CD4-positive, alpha-beta T cell treated with Interleukin-17A for 1 hour (primary cell): ENCODE data around the gene KLC1.
"Not testable (repeated sequence)": the region's sequence is repeated elsewhere in the genome, so short reads cannot be mapped to it uniquely, and the experiment has no call there.

Source experiments
- DNase-seq: peaks from one replicate; pipeline ENCODE4 v3.0.0-alpha.2; 2020

Gene KLC1

DNA sequence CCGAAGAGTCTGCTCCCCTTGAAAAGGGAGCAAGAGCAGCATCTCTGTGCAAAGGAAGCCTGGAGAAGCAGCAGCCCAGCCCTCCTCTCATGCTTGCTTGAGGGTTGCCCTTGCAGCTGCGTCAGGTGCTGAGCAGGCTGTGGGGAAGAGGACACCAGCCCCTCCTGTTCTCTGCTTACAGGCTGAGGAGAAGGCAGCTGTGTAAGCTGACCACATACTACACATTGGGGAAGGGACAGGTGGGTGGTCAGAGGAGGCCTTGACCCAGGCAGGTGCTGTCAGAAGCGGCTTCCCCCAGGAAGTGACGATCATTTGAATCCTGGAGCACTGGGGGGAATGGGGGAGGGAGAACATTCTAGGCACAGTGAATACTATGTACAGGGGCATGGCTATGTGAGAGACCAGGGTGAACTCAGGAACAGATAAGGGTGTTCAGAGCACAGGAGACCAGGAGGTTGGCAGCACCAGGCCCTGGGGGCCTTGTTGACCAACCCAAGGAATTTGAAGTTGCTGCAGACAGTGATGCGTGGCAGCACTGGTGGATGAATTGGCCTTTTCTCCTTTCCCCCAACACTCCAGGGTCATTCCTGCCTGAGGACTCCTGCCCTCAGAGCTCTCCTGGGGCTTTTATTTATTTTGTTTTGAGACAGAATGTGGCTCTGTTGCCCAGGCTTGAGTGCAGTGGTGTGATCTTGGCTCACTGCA lies 2.7 kb upstream of the KLC1 start:
- no peak for DNase-seq

DNA sequence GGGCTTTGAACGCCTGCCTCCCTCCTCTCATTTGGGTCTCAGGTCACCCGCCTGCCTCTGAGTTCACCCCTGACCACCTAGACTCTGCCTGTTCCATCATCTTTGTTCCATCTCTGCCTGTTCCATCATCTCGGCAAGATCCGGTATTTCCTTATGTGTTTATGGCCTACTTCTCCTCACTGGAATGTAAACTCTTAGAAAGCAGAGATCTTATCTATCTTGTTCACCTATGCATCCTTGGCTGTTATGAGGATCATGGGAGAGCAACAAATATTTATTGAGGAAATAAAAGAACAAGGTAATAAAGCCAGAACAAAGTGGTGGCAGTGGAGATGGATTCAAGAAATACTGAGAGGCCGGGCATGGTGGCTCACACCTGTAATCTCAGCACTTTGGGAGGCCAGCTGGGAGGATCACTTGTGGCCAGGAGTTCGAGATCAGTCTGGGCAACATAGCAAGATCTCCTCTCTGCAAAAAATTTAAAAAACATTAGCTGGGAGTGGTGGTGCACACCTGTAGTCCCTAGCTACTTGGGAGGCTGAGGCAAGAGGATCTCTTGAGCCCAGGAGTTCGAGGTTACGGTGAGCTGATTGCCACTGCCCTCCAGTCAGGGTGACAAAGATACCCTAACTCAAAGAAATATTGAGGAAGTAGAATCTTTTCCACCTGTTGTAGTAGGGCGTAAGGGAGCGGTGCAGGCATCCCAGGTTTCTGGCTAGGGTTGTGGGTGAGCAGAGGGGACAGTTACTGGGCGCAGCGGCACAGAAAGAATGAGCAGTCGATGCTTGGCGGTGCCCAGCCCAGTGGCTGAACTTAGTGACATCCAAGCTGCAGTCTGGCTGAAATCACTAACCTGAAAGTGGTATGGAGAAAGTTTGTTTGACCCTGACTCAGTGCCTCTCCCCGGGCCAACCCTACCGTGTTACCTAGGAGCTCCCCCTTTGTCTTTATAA lies 1.7 kb upstream of the KLC1 start:
- DNase-seq, result no peak

DNA sequence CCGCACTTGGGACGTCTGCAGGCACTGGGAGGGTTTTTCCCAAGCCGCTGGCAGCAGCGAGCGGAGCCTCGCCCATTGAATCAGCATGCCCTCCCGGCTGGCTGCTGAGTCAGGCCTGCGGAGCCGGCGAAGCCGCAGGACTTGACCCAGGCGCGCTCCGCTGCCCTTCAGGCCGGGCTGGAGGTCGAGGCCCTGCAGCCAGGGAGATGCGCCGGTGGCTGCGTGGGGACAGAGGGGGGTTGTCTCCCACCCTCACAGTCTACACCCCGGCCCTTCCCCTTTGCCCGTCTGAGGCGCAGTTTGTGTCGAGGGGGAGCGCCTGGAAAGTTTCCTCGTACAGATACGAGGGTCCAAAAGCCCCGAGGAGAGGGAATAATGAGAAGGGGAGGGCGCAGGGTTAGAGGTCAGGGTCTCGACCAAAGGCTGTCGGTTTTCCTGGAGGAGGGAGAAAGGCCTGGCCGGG lies 759 bp upstream of the KLC1 start:
- DNase-seq, result peak; percentile 26

DNA sequence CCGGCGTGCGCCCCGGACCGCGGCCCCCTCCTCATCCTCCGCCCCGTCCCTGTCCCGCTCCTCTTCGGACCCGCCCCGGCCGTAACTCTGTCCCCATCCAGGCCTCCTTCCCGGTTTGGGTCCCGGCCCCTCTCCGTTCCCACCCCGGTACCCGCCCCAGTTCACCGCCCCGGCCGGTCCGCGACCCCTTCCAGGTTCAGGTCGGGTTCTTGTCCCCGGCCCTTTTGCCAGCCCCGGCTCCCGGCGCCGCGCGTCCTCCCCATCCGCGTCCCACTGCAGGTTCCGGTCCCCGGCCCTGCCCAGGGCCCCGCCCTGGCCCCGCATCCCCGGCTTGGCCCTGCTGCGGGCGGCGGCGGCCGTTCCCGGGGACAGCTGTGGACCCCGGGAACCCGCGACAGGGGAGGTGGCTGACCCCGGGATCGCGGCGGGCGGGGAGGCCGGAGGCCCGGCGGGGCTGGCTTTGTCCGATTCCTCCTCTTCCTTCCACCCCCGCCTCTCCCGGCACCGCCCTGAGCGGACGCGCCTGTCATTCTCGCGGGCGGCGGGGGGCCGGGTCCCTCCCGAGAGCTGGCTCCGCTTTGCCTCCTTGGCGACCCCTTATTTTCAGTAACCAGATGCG lies 601 bp downstream of the KLC1 start:
- peak; percentile 46 for DNase-seq

DNA sequence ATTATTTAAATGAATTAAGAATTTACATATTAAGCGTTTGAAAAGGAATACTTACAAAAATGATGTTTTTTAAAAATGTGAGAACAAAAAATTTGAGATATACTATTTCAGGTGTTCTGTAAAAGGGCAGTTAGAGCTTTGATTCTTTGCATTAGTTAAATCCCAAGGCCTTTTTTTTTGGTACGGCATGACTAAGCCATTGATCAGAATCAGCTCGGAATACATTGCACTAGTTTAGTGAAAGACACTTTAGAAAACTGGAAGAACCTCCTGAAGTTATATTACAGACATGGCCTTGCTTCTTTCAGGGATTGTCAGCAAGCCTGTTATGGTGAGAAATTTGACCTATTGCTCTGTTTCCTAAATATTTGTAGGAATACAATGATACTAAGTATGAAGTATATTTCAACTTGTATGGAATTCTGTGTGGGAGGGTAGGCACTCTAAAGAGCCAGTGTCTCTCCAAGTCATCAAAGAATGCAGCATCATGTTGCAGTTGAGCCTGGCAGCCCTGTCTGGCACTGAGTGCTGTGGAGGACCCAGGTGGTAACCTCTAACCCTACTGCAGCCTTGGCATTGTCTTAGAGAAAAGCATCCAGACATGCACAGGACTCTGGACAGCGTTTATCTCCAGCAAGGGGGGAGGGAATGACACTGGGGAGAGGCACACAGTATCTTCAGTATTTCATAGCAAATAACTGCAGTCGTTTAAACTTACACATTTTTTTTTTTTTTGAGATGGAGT lies 1.5 kb downstream of the KLC1 start:
- DNase-seq, result no peak

DNA sequence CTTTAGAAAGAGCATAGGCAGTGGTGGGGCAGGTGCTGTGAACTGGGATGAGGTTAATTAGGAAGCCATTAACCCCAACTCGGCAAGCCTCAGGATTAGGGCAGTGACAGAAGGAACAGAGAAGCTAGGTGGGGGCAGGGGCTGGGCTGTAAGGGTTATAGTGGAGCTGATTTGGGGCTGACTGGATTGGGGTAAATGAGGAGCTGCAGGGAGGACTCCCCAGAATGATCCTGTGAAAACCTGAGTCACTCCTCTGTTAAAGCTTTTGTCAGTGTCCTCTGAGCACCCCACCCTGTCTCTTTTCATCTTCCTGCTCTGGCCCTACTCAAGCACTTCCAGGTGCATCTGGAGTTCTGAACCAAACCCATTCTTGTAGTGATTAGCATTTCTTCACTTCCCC lies 4.4 kb downstream of the KLC1 start:
- DNase-seq, result no peak

DNA sequence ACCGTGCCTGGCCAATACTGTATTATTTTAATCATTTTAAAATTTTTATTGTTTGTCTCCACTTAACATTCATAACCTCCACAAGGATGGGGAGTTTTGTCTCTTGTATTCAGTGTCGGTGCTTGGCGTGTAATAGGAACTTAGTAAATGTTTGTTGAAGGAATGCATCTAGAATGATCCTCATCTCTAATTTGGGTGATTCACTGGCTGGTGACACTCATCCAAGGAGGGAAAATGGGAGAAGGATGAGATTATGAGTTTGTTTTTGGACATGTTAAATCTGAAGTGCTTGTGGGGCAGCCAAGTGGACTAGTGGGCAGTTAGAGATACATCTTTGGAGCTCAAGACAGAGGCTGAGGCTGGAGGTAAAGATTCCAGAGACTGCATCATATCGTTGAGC lies 5.1 kb downstream of the KLC1 start:
- DNase-seq, result no peak

DNA sequence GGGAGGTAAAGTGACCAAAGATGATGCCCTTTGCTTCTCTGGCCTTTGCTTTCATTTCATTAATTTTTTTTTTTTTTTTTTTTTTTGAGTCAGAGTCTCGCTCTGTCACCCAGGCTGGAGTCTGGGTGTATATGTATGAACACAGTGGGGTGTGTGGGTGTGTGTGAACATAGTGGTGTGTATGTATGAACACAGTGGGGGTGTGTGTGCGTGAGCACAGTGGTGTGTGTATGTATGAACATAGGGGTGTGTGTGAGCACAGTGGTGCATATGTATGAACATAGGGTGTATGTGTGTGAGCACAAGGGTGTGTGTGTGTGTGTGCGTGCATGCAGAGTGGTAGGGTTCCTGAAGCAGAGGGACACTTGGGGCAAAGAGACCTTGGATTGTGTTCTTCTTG lies 9.6 kb downstream of the KLC1 start:
- no peak for DNase-seq

DNA sequence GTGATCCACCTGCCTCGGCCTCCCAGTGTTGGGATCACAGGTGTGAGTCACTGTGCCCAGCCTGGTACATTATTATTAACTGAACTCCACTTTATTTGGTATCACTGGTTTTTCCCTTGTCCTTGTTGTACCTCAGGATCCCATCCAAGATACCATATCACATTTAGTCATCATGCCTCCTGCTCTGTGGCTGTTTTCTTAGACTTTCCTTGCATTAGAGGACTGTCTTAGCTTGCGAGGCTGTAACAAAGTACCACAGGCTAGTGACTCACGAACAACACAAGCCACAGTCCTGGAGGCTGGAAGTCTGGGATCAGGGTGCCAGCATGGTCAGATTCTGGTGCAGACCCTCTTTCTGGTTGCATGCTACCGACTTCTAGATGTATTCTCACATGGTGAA lies 12.2 kb downstream of the KLC1 start:
- DNase-seq, result no peak

DNA sequence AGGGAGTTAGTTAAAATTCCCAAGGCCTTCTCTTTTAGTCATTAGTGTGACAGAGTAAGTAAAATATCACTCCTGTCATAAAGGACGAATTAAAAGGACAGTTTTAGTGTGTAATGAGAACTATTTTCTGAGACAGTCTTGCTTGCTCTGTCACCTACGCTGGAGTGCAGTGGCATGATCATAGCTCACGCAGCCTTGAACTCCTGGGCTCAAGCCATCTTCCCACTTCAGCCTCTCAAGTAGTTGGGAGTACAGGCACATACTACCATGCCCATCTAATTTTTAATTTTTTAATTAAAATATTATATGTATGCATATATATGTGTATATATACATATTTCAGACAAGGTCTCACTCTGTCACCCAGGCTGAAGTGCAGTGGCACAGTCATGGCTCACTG lies 17.2 kb downstream of the KLC1 start:
- DNase-seq, result no peak

DNA sequence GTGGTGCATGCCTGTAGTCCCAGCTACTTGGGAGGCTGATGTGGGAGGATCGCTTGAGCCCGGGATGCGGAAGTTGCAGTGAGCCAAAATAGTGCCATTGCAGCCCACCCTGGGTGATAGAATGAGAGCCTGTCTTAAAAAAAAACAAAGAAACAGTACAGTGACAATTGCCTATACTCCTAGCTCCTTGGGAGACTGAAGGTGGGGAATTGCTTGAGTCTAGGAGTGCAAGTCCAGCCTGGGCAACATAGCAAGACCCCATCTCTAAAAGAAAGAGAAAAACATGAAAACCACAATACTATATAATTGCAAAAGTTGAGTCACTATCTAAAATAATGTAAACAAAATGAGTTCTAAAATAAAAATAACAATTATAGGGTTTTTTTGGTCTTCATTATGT lies 20.0 kb downstream of the KLC1 start:
- no peak for DNase-seq

DNA sequence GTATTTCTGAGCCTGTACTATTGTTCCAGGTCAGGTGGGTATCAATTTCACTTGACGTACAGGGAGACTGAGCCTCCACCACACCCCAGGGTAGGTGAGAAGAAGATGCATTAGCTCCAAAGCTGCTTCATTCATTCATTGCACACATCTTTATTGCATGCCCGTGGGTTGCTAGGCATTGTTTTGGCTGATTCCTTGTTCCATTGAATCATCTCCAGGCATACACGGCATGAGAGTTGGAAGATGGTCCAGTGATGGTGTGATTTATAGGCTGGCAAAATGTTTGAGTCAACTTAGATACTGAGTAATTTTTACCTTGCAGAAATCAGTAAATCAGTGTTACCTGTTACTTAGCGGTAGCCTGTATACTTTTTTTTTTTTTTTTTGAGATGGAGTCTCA lies 21.2 kb downstream of the KLC1 start:
- DNase-seq, result no peak

DNA sequence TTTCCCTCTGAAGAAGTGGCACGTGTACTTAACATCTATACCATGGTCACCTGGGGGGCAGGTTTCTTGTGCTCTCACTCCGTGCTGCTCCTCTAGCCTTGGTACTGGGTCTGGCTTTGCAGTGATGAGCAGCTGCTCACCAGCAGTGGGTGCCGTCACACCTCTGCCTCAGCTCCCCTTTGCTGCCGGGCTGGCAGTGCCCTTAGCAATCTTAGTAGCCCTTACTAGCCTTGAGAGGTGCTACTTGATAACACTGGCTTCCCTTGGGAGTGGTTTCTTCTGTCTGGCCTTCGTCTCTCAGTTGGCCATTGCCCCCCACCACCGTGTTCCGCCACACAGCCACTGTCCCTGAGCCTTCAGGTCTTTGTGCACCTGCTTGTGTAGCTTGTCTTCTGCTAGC lies 22.6 kb downstream of the KLC1 start:
- DNase-seq, result no peak

DNA sequence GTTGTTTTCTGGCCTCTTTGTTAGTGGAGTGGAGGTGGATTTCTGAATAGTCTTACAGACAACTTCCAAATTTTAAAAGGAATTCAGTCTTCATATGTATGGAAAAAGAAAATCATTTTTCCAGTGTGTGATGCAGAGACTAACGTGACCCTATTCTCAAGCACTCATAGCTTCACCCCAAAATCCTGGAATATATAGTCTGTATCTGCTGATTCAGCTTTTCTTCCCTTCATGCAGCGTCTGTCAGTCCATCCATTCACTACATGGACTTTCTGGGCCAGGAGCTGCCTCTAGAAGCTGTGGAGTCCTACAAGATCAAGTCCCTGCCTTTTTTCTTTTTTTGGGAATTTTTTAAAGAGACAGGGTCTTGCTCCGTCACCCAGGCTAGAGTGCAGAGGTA lies 23.8 kb downstream of the KLC1 start:
- DNase-seq, result no peak

DNA sequence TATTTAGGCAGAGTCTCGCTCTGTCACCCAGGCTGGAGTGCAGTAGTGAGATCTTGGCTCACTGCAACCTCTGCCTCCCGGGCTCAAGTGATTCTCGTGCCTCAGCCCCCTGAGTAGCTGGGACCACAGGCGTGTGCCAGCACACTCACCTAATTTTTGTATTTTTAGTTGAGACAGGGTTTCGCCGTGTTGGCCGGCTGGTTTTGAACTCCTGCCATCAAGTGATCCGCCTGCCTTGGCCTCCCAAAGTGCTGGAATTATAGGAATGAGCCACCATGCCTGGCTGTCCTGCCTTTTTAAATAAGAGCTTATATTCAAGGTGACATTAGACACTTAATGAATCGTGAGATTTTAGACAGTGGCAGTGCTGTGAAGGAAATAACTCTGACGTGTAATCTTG lies 24.3 kb downstream of the KLC1 start:
- not testable (repeated sequence) for DNase-seq

DNA sequence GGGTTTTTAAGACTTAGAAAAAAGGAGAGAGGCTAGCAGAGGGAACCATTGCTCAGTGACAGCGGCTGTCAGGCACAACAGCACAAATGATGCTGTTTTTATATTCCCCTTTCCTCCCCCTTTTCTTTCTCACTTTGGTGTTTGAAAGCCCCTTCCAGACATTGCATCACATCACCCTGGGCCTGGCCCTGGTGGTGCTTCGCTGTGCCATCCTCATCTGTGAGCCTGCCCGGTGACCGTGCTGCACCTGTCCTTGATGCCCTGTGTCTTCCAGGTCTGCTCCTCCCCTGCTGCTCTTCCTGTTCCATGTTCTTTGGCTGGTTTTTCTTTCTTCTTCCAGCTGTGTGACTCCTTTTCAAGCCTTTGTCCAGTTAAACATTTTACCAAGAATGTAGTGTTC lies 24.8 kb downstream of the KLC1 start:
- DNase-seq, result no peak

DNA sequence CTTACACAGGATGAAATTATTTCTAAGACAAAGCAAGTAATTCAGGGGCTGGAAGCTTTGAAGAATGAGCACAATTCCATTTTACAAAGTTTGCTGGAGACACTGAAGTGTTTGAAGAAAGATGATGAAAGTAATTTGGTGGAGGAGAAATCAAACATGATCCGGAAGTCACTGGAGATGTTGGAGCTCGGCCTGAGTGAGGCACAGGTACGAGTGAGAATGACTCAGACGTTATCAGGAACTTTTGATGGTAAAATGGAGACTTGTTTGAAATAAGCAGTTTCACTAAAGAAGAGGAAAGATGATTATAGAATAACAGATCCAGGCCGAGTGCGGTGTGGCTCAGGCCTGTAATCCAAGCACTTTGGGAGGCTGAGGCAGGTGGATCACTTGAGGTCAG lies 25.6 kb downstream of the KLC1 start:
- DNase-seq, result no peak

DNA sequence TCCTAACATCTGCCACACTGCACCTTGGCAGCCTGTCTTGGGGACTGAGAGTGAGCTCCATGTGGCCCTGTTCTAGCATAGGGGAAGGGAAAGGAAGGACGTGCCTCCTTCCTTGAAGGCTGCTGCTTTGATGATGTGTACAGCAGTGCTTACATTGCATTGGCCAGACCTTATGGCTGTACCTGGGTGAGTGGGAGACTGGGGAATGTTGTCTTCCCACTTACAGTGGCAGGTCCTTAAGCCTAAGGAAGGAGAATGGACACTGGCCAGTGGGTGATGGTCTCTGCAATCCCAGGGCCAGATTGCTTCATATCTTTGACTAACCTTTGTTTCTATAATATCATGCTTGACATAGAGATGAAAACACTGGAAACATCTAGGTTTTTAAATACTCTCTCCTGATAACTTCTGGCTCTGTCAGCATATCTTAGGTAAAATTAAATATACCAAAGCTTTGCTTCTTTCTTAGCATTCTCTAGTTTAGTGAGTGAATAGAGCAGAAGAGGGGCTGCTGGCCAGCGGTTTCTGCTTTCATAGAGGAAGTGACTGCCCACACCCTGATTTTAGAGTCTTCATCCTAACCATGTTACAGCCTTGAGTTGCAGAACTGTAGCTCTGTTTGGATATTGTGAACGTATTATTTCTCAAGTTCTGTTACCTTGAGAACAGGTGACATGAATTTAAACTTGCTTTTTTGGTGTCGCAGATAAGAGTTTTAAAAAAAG lies 27.2 kb downstream of the KLC1 start:
- DNase-seq, result no peak

DNA sequence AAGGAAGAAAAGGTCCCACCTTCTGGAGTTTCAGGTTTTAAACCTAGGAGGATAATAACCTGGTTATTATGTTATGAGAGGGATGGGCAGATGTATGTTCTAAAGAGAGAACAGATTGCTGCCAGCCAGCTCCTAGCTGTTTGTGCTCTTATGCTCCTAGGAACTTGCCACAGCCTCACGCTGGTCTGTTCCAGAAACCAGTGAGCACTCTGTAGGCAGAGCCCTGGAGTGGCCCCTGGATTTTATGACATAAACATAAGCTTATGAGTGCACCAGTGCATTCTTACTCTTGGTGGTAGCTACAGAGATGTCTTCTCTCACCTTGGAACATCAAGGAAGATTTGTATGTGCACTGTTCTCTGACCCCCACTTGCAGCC lies 27.7 kb downstream of the KLC1 start:
- no peak for DNase-seq

DNA sequence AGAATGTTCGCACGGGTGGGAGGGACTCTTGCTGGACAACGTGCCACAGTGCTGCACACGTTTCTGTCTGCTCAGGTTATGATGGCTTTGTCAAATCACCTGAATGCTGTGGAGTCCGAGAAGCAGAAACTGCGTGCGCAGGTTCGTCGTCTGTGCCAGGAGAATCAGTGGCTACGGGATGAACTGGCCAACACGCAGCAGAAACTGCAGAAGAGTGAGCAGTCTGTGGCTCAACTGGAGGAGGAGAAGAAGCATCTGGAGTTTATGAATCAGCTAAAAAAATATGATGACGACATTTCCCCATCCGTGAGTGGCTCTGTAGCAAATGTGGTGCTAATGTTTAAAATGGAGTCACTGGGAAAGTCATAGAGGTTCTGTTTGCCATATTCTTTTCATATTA lies 28.5 kb downstream of the KLC1 start:
- DNase-seq, result no peak

DNA sequence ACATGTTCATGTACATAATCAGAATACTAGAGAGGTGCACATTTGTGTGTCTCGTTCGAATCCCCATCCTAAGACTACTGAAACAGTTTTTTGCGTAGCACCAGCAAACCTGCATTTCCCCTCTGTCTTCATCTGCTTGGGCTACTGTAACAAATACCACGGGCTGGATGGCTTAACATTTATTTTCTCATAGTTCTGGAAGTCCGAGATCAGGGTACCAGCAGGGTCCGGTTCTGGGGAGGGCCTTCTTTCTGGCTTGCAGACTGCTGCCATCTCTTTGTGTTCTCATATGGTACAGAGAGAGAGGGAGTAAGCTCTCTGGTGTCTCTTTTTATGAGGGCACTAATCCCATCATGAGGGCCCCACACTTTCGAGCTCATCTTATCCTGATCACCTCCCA lies 30.6 kb downstream of the KLC1 start:
- no peak for DNase-seq

DNA sequence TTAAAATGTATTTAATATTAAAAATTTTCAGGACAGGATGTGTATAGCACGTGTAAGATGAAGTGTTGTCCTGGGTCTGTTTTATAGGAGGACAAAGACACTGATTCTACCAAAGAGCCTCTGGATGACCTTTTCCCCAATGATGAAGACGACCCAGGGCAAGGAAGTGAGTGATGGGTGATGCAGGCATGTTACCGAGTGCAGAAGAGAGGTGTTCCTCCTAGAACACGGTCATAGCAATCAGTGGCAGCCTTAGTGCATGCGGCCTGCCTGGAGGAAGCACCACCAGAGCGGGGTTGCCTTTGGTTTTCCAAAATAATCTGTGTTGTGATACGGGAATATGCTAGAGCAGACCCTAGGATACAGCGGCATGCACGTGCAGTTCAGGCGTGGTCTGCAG lies 33.0 kb downstream of the KLC1 start:
- DNase-seq, result no peak

DNA sequence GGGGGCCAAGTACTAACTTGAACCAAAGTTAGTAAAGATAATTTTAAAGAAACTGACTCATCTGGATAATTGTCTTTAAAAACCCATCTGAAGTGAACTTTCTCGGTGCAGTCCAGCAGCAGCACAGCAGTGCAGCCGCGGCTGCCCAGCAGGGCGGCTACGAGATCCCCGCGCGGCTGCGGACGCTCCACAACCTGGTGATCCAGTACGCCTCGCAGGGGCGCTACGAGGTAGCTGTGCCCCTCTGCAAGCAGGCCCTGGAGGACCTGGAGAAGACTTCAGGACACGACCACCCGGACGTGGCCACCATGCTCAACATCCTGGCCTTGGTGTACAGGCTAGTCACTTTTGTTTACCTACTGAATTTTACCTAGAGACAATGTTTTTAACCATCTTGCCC lies 33.6 kb downstream of the KLC1 start:
- DNase-seq, result no peak
